ENCODE measurements around the gene ACTR8.
A peak's percentile ranks its signal among the peaks of the same experiment; 100 is the strongest.

The ACTR8 gene

GRCh38 chr3:53833053-53833645 lies 48.8 kb downstream of the ACTR8 start:
- no peak for DNase-seq

GRCh38 chr3:53830944-53831343 lies 51.0 kb downstream of the ACTR8 start:
- no peak for DNase-seq

GRCh38 chr3:53829605-53830004 lies 52.3 kb downstream of the ACTR8 start:
- no peak for DNase-seq

- DNase-seq, result no peak
Measured at GRCh38 chr3:53828581-53828980, 53.4 kb downstream of the ACTR8 start.

- DNase-seq, result no peak
Measured at GRCh38 chr3:53826048-53826447, 55.9 kb downstream of the ACTR8 start.

- DNase-seq, result no peak
Measured at GRCh38 chr3:53824795-53825194, 57.2 kb downstream of the ACTR8 start.

GRCh38 chr3:53823956-53824657 lies 57.8 kb downstream of the ACTR8 start:
- DNase-seq, result peak; percentile 15

GRCh38 chr3:53823026-53823955 lies 58.7 kb downstream of the ACTR8 start:
- DNase-seq, result peak; percentile 19

- no peak for DNase-seq
Measured at GRCh38 chr3:53822331-53822741, 59.6 kb downstream of the ACTR8 start.

- no peak for DNase-seq
Measured at GRCh38 chr3:53821631-53822121, 60.3 kb downstream of the ACTR8 start.

GRCh38 chr3:53820756-53821580 lies 61.0 kb downstream of the ACTR8 start:
- no peak for DNase-seq

- no peak for DNase-seq
Measured at GRCh38 chr3:53820084-53820483, 61.9 kb downstream of the ACTR8 start.

- DNase-seq, result no peak
Measured at GRCh38 chr3:53819163-53819868, 62.6 kb downstream of the ACTR8 start.

- no peak for DNase-seq
Measured at GRCh38 chr3:53818221-53819162, 63.5 kb downstream of the ACTR8 start.

- DNase-seq, result no peak
Measured at GRCh38 chr3:53817809-53818208, 64.1 kb downstream of the ACTR8 start.

- DNase-seq, result no peak
Measured at GRCh38 chr3:53817211-53817610, 64.7 kb downstream of the ACTR8 start.

All from activated CD4-positive, CD25-positive, alpha-beta regulatory T cell treated with anti-CD3 and anti-CD28 coated beads, Interleukin-2, amount 50 U/mL, for 72 hours (primary cell).